IMR-90 (cell line): Measurements from ENCODE around the gene ZMYND10. TPM values are rescaled to one million over a fixed set of nuclear protein-coding genes. Genes with fewer than 3 reads are reported as not detected.

ENCODE experiments used
- ATAC-seq: fragments of 200-7000 bp; cut with Tn5 transposase; 2 replicates; pipeline ENCODE4 v1.9.1; 2020; ENCODE audit warnings: low read depth, mild to moderate bottlenecking, moderate library complexity
- BruUV-seq: library from RNA; stranded (reverse); fragments of 400-500 nt; replicated peaks from 2 replicates; lab custom pipeline; 2021; lab: Mats Ljungman, UMichigan
- CTCF ChIA-PET: fragments of 300-600 bp; formaldehyde crosslinking; extraction: SDS; loops from one replicate; lab custom pipeline; 2021; ENCODE audit warnings: antibody characterized with exemption; lab: Yijun Ruan, JAX
- POLR2A ChIA-PET: fragments of 300-600 bp; sonication (Branson Sonifier 250); formaldehyde crosslinking; loops from one replicate; lab custom pipeline; 2022; ENCODE audit warnings: antibody characterized with exemption; ENCODE audit not compliant: unreplicated experiment; lab: Charles Lee
- DNase-seq: peaks from one replicate; pipeline ENCODE4 v3.0.0; 2013
- H2AFZ ChIP-seq: replicated peaks from 2 replicates; pipeline ENCODE3; 2013; ENCODE audit warnings: low read length, mild to moderate bottlenecking; ENCODE audit not compliant: poor library complexity
- H2AK5ac ChIP-seq: 2 replicates; pipeline ENCODE4 v1.6.1; 2013; ENCODE audit warnings: low read depth, low read length, inconsistent platforms
- H2AK9ac ChIP-seq: replicated peaks from 2 replicates; pipeline ENCODE3; 2013; ENCODE audit warnings: mild to moderate bottlenecking, low read depth, low read length, moderate library complexity; ENCODE audit not compliant: poor library complexity
- H2BK120ac ChIP-seq: 2 replicates; pipeline ENCODE4 v1.6.1; 2013; ENCODE audit warnings: low read depth, low read length, inconsistent platforms
- H2BK15ac ChIP-seq: 3 replicates; pipeline ENCODE4 v1.6.1; 2013; ENCODE audit warnings: low read depth, low read length, inconsistent platforms
- H2BK20ac ChIP-seq: 2 replicates; pipeline ENCODE4 v1.6.1; 2013; ENCODE audit warnings: low read depth, mild to moderate bottlenecking, inconsistent platforms, low read length, moderate library complexity
- H2BK5ac ChIP-seq: 2 replicates; pipeline ENCODE4 v1.6.1; 2013; ENCODE audit warnings: mild to moderate bottlenecking, low read depth, low read length, inconsistent platforms; ENCODE audit not compliant: poor library complexity, severe bottlenecking
- H3K14ac ChIP-seq: replicated peaks from 2 replicates; pipeline ENCODE4 v1.6.1; 2013; ENCODE audit warnings: low read depth, low read length, inconsistent platforms
- H3K18ac ChIP-seq: 2 replicates; pipeline ENCODE4 v1.6.1; 2013; ENCODE audit warnings: low read depth, low read length, control low read depth
- H3K23ac ChIP-seq: 2 replicates; pipeline ENCODE4 v1.6.1; 2013; ENCODE audit warnings: low read depth, low read length, inconsistent platforms
- H3K27ac ChIP-seq: 2 replicates; pipeline ENCODE4 v1.5.1; 2013; ENCODE audit warnings: mild to moderate bottlenecking, control low read depth, low read length; ENCODE audit not compliant: insufficient read depth
- H3K27me3 ChIP-seq: 2 replicates; pipeline ENCODE4 v1.6.1; 2013; ENCODE audit warnings: low read length; ENCODE audit not compliant: control insufficient read depth, insufficient read depth
- H3K36me3 ChIP-seq: 2 replicates; pipeline ENCODE4 v1.6.1; 2013; ENCODE audit warnings: low read length, mixed read lengths; ENCODE audit not compliant: control insufficient read depth, insufficient read depth
- H3K4ac ChIP-seq: 2 replicates; pipeline ENCODE4 v1.6.1; 2013; ENCODE audit warnings: low read depth, low read length, inconsistent platforms
- H3K4me1 ChIP-seq: 2 replicates; pipeline ENCODE4 v1.6.1; 2013; ENCODE audit warnings: low read length, mixed read lengths; ENCODE audit not compliant: control insufficient read depth, insufficient read depth
- H3K4me2 ChIP-seq: 2 replicates; pipeline ENCODE4 v1.6.1; 2013; ENCODE audit warnings: low read depth, mild to moderate bottlenecking, control low read depth, low read length, moderate library complexity
- H3K4me3 ChIP-seq: 2 replicates; pipeline ENCODE4 v1.5.1; 2013; ENCODE audit warnings: low read depth, mild to moderate bottlenecking, control low read depth, low read length, moderate library complexity; ENCODE audit not compliant: insufficient read depth
- H3K56ac ChIP-seq: 2 replicates; pipeline ENCODE4 v1.6.1; 2013; ENCODE audit warnings: low read length, inconsistent platforms; ENCODE audit not compliant: insufficient read depth; ENCODE audit errors: extremely low read depth
- H3K79me1 ChIP-seq, 2 experiments: 2 replicates each; pipeline ENCODE4 v1.6.1; 2013; ENCODE audit warnings: low read length in 2 of 2, inconsistent platforms in 1 of 2, low read depth in 1 of 2
- H3K9ac ChIP-seq: 2 replicates; pipeline ENCODE4 v1.6.1; 2013; ENCODE audit warnings: low read depth, low read length, control low read depth
- H3K9me1 ChIP-seq: 2 replicates; pipeline ENCODE4 v1.6.1; 2013; ENCODE audit warnings: low read length, inconsistent platforms; ENCODE audit not compliant: insufficient read depth
- H3K9me3 ChIP-seq: 2 replicates; pipeline ENCODE4 v1.6.1; 2013; ENCODE audit warnings: low read length; ENCODE audit not compliant: control insufficient read depth, insufficient read depth
- H4K20me1 ChIP-seq: 2 replicates; pipeline ENCODE4 v1.6.1; 2013; ENCODE audit warnings: low read length, inconsistent platforms; ENCODE audit not compliant: insufficient read depth
- H4K5ac ChIP-seq: 2 replicates; pipeline ENCODE4 v1.6.1; 2013; ENCODE audit warnings: mild to moderate bottlenecking, low read depth, low read length, control low read depth
- H4K8ac ChIP-seq, 2 experiments: 2 replicates each; pipeline ENCODE4 v1.6.1; 2013; ENCODE audit warnings: low read depth in 2 of 2, low read length in 2 of 2, control low read depth in 1 of 2, inconsistent platforms in 1 of 2
- H4K91ac ChIP-seq: 2 replicates; pipeline ENCODE4 v1.6.1; 2013; ENCODE audit warnings: low read depth, low read length, inconsistent platforms; ENCODE audit not compliant: insufficient read depth
- BHLHE40 ChIP-seq: fragments of 150-350 bp; IDR thresholded peaks from 2 replicates; pipeline ENCODE4 v1.6.1; 2016; ENCODE audit warnings: mild to moderate bottlenecking, low read depth, low read length
- CEBPB ChIP-seq: IDR thresholded peaks from 2 replicates; pipeline ENCODE4 v1.6.1; 2012; ENCODE audit warnings: low read depth, low read length, improper control_type of control experiment
- CHD1 ChIP-seq: IDR thresholded peaks from 2 replicates; pipeline ENCODE4 v1.6.1; 2012; ENCODE audit warnings: low read depth, low read length, improper control_type of control experiment
- CTCF ChIP-seq: conservative IDR thresholded peaks from 2 replicates; pipeline ENCODE4 v1.5.1; 2012; ENCODE audit warnings: mild to moderate bottlenecking, low read depth, low read length, improper control_type of control experiment
- ELK1 ChIP-seq: fragments of 150-350 bp; IDR thresholded peaks from 2 replicates; pipeline ENCODE4 v1.6.1; 2016; ENCODE audit warnings: low read depth, mild to moderate bottlenecking, low read length, moderate library complexity, borderline replicate concordance
- FOS ChIP-seq: fragments of 150-350 bp; IDR thresholded peaks from 2 replicates; pipeline ENCODE4 v1.6.1; 2016; ENCODE audit warnings: low read depth, low read length
- MAFK ChIP-seq: IDR thresholded peaks from 2 replicates; pipeline ENCODE4 v1.6.1; 2012; ENCODE audit warnings: low read depth, low read length, improper control_type of control experiment
- MAZ ChIP-seq: IDR thresholded peaks from 2 replicates; pipeline ENCODE4 v1.6.1; 2012; ENCODE audit warnings: low read depth, mild to moderate bottlenecking, low read length, improper control_type of control experiment, moderate library complexity, borderline replicate concordance
- MXI1 ChIP-seq: IDR thresholded peaks from 2 replicates; pipeline ENCODE4 v1.6.1; 2012; ENCODE audit warnings: low read depth, mild to moderate bottlenecking, low read length, moderate library complexity, borderline replicate concordance
- NFE2L2 ChIP-seq: fragments of 150-350 bp; IDR thresholded peaks from 2 replicates; pipeline ENCODE4 v1.6.1; 2016; ENCODE audit warnings: low read depth, mild to moderate bottlenecking, low read length
- POLR2A ChIP-seq: IDR thresholded peaks from 2 replicates; pipeline ENCODE4 v1.6.1; 2012; ENCODE audit warnings: mild to moderate bottlenecking, low read depth, low read length
- RAD21 ChIP-seq: IDR thresholded peaks from 2 replicates; pipeline ENCODE4 v1.6.1; 2012; ENCODE audit warnings: low read length, improper control_type of control experiment
- RCOR1 ChIP-seq: IDR thresholded peaks from 2 replicates; pipeline ENCODE4 v1.6.1; 2012; ENCODE audit warnings: mild to moderate bottlenecking, low read length, improper control_type of control experiment; ENCODE audit not compliant: insufficient replicate concordance
- RFX5 ChIP-seq: IDR thresholded peaks from 2 replicates; pipeline ENCODE4 v1.8.0; 2012; ENCODE audit warnings: low read depth, mild to moderate bottlenecking, low read length, moderate library complexity
- SMC3 ChIP-seq: fragments of 150-350 bp; IDR thresholded peaks from 2 replicates; pipeline ENCODE4 v1.6.1; 2016; ENCODE audit warnings: low read depth, mild to moderate bottlenecking, antibody characterized with exemption, low read length, moderate library complexity
- USF2 ChIP-seq: fragments of 150-350 bp; IDR thresholded peaks from 2 replicates; pipeline ENCODE4 v1.6.1; 2017; ENCODE audit warnings: mild to moderate bottlenecking, antibody characterized with exemption, low read length, low read depth
- WGBS, 2 experiments: methylation state at CpG; one replicate each; pipeline versions ENCODE4 v1.1.5 to v1.1.7; 2013; ENCODE audit warnings: missing lambda C conversion rate in 2 of 2; ENCODE audit not compliant: insufficient read length in 1 of 2; ENCODE audit errors: extremely low coverage in 2 of 2; 5-methylcytosine and 5-hydroxymethylcytosine counted together
- dilution Hi-C: fragments of 300-500 bp; cut with HindIII; formaldehyde crosslinking; loops from one replicate; pipeline ENCODE4 v1.14.3; 2018; ENCODE audit warnings: low sequenced_read_pairs; ENCODE audit not compliant: unreplicated experiment
- in situ Hi-C: fragments of 300-500 bp; cut with MboI; formaldehyde crosslinking; loops from 3 replicates; pipeline ENCODE4 v1.14.3; 2019; ENCODE audit warnings: low sequenced_read_pairs, inconsistent platforms, mixed read lengths
- intact Hi-C: fragments of 100-400 bp; cut with micrococcal nuclease; formaldehyde crosslinking; loops from 2 replicates; pipeline ENCODE4 v1.10.0; 2022
- polyA plus RNA-seq, 3 experiments: library from polyadenylated mRNA; depleted of rRNA; stranded (reverse); fragments of >200 nt; gene quantifications; 2 replicates each; pipeline ENCODE4 v1.2.3, GENCODE V29; 2012; ENCODE audit warnings: low replicate concordance in 1 of 3
- total RNA-seq: library from RNA; depleted of rRNA; stranded (reverse); fragments of >200 nt; gene quantifications from 2 replicates; pipeline ENCODE4 v1.2.3, GENCODE V29; 2012

ZMYND10 gene
- total and polyA plus RNA-seq, 2 of the 4 experiments (the other 2 are of a cell fraction), result 1.1 to 1.4 TPM

- no peak overlapping the region for H2BK15ac ChIP-seq
- H2AK9ac ChIP-seq, result no peak overlapping the region
- ATAC-seq (no peak), DNase-seq (no peak)
- no peak overlapping the region for H2AFZ ChIP-seq
- H3K14ac ChIP-seq, result no peak overlapping the region
- H4K5ac ChIP-seq, result no peak overlapping the region
- H3K4ac ChIP-seq, result no peak overlapping the region
- 88% methylated on average over 1 of the region's 7 CpGs; no CpG with 5 or more reads in 1 of the 2 experiments for WGBS, 2 experiments
- H3K4me2 ChIP-seq, result no peak overlapping the region
- H3K4me3 ChIP-seq, result no peak overlapping the region
- BruUV-seq, result no TSS peak
- H3K27me3 ChIP-seq, result no peaks in the 10 kb centered on the region
- intact Hi-C loops (no loop called here), in situ Hi-C loops (no loop called here), dilution Hi-C loops (no loop called here)
- peaks cover 53% of the 10 kb centered on the region for H4K20me1 ChIP-seq
- H3K79me1 ChIP-seq, result peaks cover 16 to 75% of the 10 kb centered on the region in 2 experiments
- peaks cover 20% of the 10 kb centered on the region for H3K9me1 ChIP-seq
- TF ChIP-seq MXI1 (no peak), MAFK (no peak), MAZ (no peak), ELK1 (no peak), CEBPB (no peak), SMC3 (no peak), NFE2L2 (no peak), CHD1 (no peak), RCOR1 (no peak), POLR2A (no peak), CTCF (no peak), RFX5 (no peak), RAD21 (no peak), FOS (no peak), BHLHE40 (no peak), USF2 (no peak)
- no peaks in the 10 kb centered on the region for H3K9me3 ChIP-seq
- H2BK20ac ChIP-seq, result no peak overlapping the region
- H2AK5ac ChIP-seq, result no peak overlapping the region
- H2BK120ac ChIP-seq, result no peak overlapping the region
- no peak overlapping the region for H3K27ac ChIP-seq
- peaks cover 32% of the 10 kb centered on the region for H3K4me1 ChIP-seq
- H4K8ac ChIP-seq, result no peak overlapping the region
- no peak overlapping the region for H3K18ac ChIP-seq
- H2BK5ac ChIP-seq, result no peak overlapping the region
- H3K36me3 ChIP-seq, result peaks cover 44% of the 10 kb centered on the region
- ChIA-PET POLR2A (interaction anchor here (0.5 kb wide), 1 partner anchor 10 kb away, joined by 4 read pairs; no protein-coding TSS in a partner anchor), CTCF (no interaction called here)
- no peak overlapping the region for H3K56ac ChIP-seq
- no peak overlapping the region for H3K23ac ChIP-seq
- no peak overlapping the region for H4K91ac ChIP-seq
- H3K9ac ChIP-seq, result no peak overlapping the region
These were observed 9.3 kb upstream of the ZMYND10 start for GRCh38 chr3:50354850-50355249.
